Pancreas (tissue), 10 donors: Measurements from ENCODE around the gene SNX24. TPM values are rescaled to one million over a fixed set of nuclear protein-coding genes. Genes with fewer than 3 reads are reported as not detected.
A peak's percentile ranks its signal among the peaks of the same experiment; 100 is the strongest.

Experiments used
- ATAC-seq, 4 donors: fragments of 200-7000 bp; cut with Tn5 transposase; one replicate each; pipeline versions ENCODE4 v1.8.0 to v1.9.1; 2020; ENCODE audit warnings: mild to moderate bottlenecking in 4 of 4, moderate library complexity in 4 of 4
- DNase-seq, 6 donors: peaks; one replicate each; pipeline ENCODE4 v3.0.0-alpha.2; 2020
- FAIRE-seq: peaks from 2 replicates; lab custom pipeline; 2012; peaks lifted over from hg19 to GRCh38; lab: Jason Lieb, UNC
- H3K27ac ChIP-seq, 4 donors: fragments of 200-600 bp; sonication (generic); 1 replicate in 3 of 4; 2 replicates in 1 of 4; pipeline versions ENCODE4 v1.5.0 to v1.8.0; 2020
- H3K27me3 ChIP-seq, 4 donors: fragments of 200-600 bp; one replicate each; pipeline ENCODE4 v1.8.0; 2021
- H3K36me3 ChIP-seq, 3 donors: fragments of 200-600 bp; sonication (generic) in 1 of 3; one replicate each; pipeline versions ENCODE4 v1.5.0 to v1.8.0; 2020 to 2021
- H3K4me1 ChIP-seq, 3 donors: fragments of 200-600 bp; one replicate each; pipeline ENCODE4 v1.8.0; 2021
- H3K4me3 ChIP-seq, 4 donors: fragments of 200-600 bp; sonication (generic) in 2 of 4; one replicate each; pipeline versions ENCODE4 v1.5.0 to v1.8.0; 2020 to 2021
- H3K9me3 ChIP-seq, 4 donors: fragments of 200-600 bp; one replicate each; pipeline ENCODE4 v1.8.0; 2021
- WGBS, 2 donors: extraction: QIAGEN DNeasy Blood & Tissue Kit; methylation state at CpG; one replicate each; pipeline ENCODE4 v1.1.7; 2013; 5-methylcytosine and 5-hydroxymethylcytosine counted together
- intact Hi-C, 3 donors: fragments of 100-400 bp; cut with DNase I; formaldehyde crosslinking; loops; one replicate each; pipeline versions ENCODE4 v1.11.1 to v1.14.2; 2022
- polyA plus RNA-seq, 2 donors: library from polyadenylated mRNA; stranded (reverse); fragments of 200-250 nt; gene quantifications; one replicate each; pipeline ENCODE4 v1.2.3, GENCODE V29; 2013
- total RNA-seq, 6 donors: library from RNA; stranded (reverse); fragmentation: NEBNext Ultra II Directional in 4 of 6; extraction: Animal tissue kit (Norgen Biotek cat#: 25700) in 4 of 6; gene quantifications; one replicate each; pipeline versions ENCODE4 v1.2.1 to v1.2.4, GENCODE V29; 2021 to 2023
- TF ChIP-seq, protein P1 (sequence below), 4 donors: fragments of 200-600 bp; sonication (generic) in 3 of 4; IDR thresholded peaks; one replicate each; pipeline versions ENCODE4 v1.5.0 to v1.8.0; 2021; ENCODE audit warnings: antibody characterized with exemption in 4 of 4
- donor health status: healthy with polysubstance abuse.
- donor health status: DM: no; HTN: no; CAD: no; lungs with moderate emphysema.
- donor health status: DM: no; HTN: no; CAD: no.
- donor health status: control.
- donor health status: control.
- donor health status: Bipolar disorder and iron deficiency.
- donor health status: DM: yes; HTN: yes; CAD: no.
- donor health status: DM: no; HTN: no; CAD: no.
- donor health status: DM: no; HTN: no; CAD: no.
- donor health status: DM: yes; HTN: yes; CAD: no.

The SNX24 gene
- total and polyA plus RNA-seq, 8 donors: 5.2 to 10.0 (median 6.9) TPM

DNA sequence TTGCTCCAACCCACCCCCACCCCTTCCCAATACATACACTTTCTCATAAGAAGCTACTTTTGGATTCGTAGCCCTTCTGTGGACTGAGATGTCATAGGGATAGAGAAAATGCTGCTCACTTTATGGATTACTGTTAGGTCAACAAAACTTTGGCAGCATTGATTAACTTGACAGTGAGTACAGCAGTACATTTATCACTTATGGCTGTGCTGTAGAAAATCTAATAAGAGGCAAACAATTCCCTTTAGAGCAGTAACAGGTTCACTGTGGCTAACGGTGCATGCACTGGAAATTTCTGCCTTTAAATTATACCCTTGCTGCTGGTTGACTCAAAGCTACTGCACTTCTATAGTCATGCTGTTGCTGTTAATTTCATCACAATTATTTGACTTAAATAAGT is 131.9 kb downstream of the SNX24 start:
- H3K27ac ChIP-seq: peak overlapping the region in 1 of 4 donors; percentile 65
- intact Hi-C loops: no loop called here
- WGBS, 2 donors: 16 to 17% methylated on average over 2 of the region's 2 CpGs
- H3K4me1 ChIP-seq: peaks cover 7 to 34% (median 14%) of the 10 kb centered on the region in 3 donors
- FAIRE-seq (no peak), ATAC-seq (peak; percentile 41 to 64 (median 42)), DNase-seq (no peak)
- TF ChIP-seq, protein P1, sequence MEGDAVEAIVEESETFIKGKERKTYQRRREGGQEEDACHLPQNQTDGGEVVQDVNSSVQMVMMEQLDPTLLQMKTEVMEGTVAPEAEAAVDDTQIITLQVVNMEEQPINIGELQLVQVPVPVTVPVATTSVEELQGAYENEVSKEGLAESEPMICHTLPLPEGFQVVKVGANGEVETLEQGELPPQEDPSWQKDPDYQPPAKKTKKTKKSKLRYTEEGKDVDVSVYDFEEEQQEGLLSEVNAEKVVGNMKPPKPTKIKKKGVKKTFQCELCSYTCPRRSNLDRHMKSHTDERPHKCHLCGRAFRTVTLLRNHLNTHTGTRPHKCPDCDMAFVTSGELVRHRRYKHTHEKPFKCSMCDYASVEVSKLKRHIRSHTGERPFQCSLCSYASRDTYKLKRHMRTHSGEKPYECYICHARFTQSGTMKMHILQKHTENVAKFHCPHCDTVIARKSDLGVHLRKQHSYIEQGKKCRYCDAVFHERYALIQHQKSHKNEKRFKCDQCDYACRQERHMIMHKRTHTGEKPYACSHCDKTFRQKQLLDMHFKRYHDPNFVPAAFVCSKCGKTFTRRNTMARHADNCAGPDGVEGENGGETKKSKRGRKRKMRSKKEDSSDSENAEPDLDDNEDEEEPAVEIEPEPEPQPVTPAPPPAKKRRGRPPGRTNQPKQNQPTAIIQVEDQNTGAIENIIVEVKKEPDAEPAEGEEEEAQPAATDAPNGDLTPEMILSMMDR (IDR thresholded peaks at IDR 0.05): no peak
- H3K27me3 ChIP-seq: no peaks in the 10 kb centered on the region
- H3K36me3 ChIP-seq: no peaks in the 10 kb centered on the region
- no peaks in the 10 kb centered on the region for H3K9me3 ChIP-seq
- no peak overlapping the region for H3K4me3 ChIP-seq

DNA sequence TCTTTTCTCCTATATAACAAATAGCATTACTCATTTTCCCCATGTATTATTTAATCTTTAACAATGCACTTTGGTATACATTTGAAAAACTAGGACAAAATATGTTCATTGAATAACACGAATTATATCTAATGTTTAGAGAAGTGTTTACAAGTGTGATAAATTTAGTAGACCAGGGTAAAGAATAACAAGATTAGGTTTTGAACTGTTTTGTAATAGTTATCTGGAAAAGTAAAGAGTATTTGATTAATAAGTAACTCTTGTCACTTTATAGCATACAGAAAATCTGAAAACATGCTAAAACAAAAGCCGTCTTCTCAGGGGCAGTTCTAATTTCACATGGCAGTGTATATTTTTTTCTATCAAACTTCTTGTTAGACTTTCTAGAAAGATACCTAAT is 132.7 kb downstream of the SNX24 start:
- Histone ChIP-seq H3K4me3 (no peak overlapping the region), H3K9me3 (no peaks in the 10 kb centered on the region), H3K36me3 (no peaks in the 10 kb centered on the region), H3K4me1 (peaks cover 7 to 34% (median 14%) of the 10 kb centered on the region in 3 donors), H3K27ac (peak overlapping the region; percentile 16 to 65 (median 42)), H3K27me3 (no peaks in the 10 kb centered on the region)
- no peak for DNase-seq
- WGBS, 2 donors: 11 to 12% methylated on average over 2 of the region's 2 CpGs
- FAIRE-seq: no peak
- peak; percentile 76 to 89 (median 82) for ATAC-seq
- intact Hi-C loops: no loop called here
- TF ChIP-seq, protein P1 (IDR thresholded peaks at IDR 0.05): no peak

DNA sequence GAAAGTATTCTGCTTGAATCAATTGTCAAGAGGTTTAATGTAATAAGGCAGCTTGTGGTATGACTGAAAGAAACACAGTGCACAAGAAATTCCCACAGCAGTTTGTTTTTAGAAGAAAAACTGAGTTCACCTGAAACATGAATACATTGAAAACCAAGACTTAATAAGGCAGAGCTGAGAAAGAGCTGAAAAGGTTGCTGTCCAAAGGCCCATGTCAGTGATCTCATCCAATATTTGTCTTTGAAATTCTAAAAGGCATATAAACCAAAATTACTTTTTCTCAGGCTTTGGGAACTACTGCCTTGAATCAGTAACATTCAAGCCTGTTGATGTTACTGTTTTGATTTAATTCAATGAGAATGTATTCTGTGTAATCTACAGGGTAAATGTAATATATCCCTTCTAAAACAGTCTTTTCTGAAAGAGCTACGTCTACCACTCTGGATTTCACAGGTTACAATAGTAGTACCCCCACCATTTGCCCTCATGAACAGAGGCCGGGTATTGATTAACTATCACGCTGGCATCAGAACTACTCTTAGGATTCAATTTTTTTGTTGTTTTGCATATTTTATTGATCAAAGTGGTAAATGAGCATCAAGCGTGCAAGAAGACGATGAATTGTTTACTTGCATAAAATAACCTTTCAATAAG is 133.4 kb downstream of the SNX24 start:
- peak; percentile 47 to 73 (median 51) for ATAC-seq

DNA sequence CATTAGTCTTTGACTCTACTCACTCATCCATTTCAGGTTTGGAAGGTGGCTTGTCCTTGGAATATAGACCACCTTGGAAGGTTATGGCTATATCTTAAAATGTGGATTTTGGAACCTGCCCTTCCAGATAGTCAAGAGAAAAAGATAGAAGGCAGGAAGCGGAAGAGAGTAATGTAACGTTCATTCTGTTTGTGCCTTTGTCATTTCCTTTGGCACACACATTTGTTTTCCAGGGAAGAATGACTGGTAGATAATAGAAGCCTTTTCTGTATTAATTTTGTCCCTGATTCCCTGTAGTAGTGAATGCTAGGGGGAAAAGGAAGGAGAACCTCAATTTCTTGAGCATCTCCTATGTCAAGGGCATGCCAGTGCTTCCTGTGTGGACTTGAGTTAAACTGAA is 136.4 kb downstream of the SNX24 start:
- H3K27me3 ChIP-seq: no peaks in the 10 kb centered on the region
- FAIRE-seq: no peak
- 47 to 64% methylated on average over 2 of the region's 2 CpGs for WGBS, 2 donors

More for the DNA sequence above, 133.4 kb downstream of the SNX24 start:
- FAIRE-seq: no peak
- Histone ChIP-seq H3K27ac (peak overlapping the region; percentile 16 to 65 (median 42)), H3K36me3 (no peaks in the 10 kb centered on the region), H3K9me3 (no peaks in the 10 kb centered on the region), H3K4me3 (no peak overlapping the region), H3K27me3 (no peaks in the 10 kb centered on the region), H3K4me1 (peaks cover 7 to 34% (median 14%) of the 10 kb centered on the region in 3 donors)
- no peak for DNase-seq
- intact Hi-C loops: no loop called here
- TF ChIP-seq, protein P1 (IDR thresholded peaks at IDR 0.05): no peak
- WGBS, 2 donors: 62 to 72% methylated on average over 5 of the region's 5 CpGs

More for the DNA sequence above, 136.4 kb downstream of the SNX24 start:
- Histone ChIP-seq H3K9me3 (no peaks in the 10 kb centered on the region), H3K4me3 (no peak overlapping the region), H3K36me3 (no peaks in the 10 kb centered on the region), H3K4me1 (peaks cover 7 to 26% (median 14%) of the 10 kb centered on the region in 3 donors), H3K27ac (no peak overlapping the region)
- intact Hi-C loops: no loop called here
- DNase-seq (no peak), ATAC-seq (no peak)
- TF ChIP-seq, protein P1 (IDR thresholded peaks at IDR 0.05): no peak
